ENCODE results near the gene CASP8AP2. TPM values are rescaled to one million over a fixed set of nuclear protein-coding genes. Genes with fewer than 3 reads are reported as not detected.

CASP8AP2 gene
- total and polyA plus RNA-seq, 2 of the 13 experiments (the other 11 are each of a cell fraction or from before 2014, with no cell fraction given): 5.7 to 13.5 TPM

GRCh38 chr6:89917216-89917615, 87.5 kb downstream of the CASP8AP2 start (continued):
- no peak for TF ChIP-seq THYN1 (CRISPR knock-in tag; IDR thresholded peaks at IDR 0.05; ENCODE audit: borderline replicate concordance, low read depth)
- no peak for TF ChIP-seq ZNF160 (CRISPR knock-in tag; IDR thresholded peaks at IDR 0.05)
- TF ChIP-seq RELA (CRISPR knock-in tag; IDR thresholded peaks at IDR 0.05): no peak
- TF ChIP-seq FOXP1 (IDR thresholded peaks at IDR 0.05): no peak
- no peak for TF ChIP-seq FOXP1 (CRISPR knock-in tag; IDR thresholded peaks at IDR 0.05)
- TF ChIP-seq JDP2 (CRISPR knock-in tag; IDR thresholded peaks at IDR 0.05; ENCODE audit: borderline replicate concordance): no peak
- no peak for TF ChIP-seq U2AF2 (IDR thresholded peaks at IDR 0.05; ENCODE audit: low read depth, low read length)

- no peak for DNase-seq (ENCODE audit: low spot score)
- WGBS (ENCODE audit: low lambda C conversion rate): 14% methylated on average over 1 of the region's 3 CpGs
- CTCF ChIA-PET (ENCODE audit: low intra/inter-chr PET ratio, low total read pairs): no interaction called here
- Histone ChIP-seq H3K4me3 (replicated peaks in 1 of 3; ENCODE audit: insufficient read depth in 1 of 3, low read depth in 2 of 3, low read length in 3 of 3) (no peak overlapping the region), H2AFZ (ENCODE audit: low read length) (no peak overlapping the region), H3K4me2 (ENCODE audit: low read depth, low read length) (no peak overlapping the region), H3K9me3 (ENCODE audit: low read length) (no peaks in the 10 kb centered on the region; the same call in 1 of the 2 replicates), H3K79me2 (ENCODE audit: insufficient read depth, low read length) (no peaks in the 10 kb centered on the region), H3K27me3 (ENCODE audit: control insufficient read depth in 1 of 2, insufficient read depth in 2 of 2, low read length in 2 of 2) (peaks cover 4 to 17% of the 10 kb centered on the region in 2 experiments; a peak in 3 of 5 replicates), H3K27ac (ENCODE audit: extremely low read length, insufficient read depth, low read length) (no peak overlapping the region), H3K9ac (ENCODE audit: insufficient read depth, low read depth, low read length) (no peak overlapping the region), H3K4me1 (ENCODE audit: insufficient read depth, low read length) (no peaks in the 10 kb centered on the region), H4K20me1 (ENCODE audit: insufficient read depth, low read length) (no peaks in the 10 kb centered on the region), H3K36me3 (replicated peaks in 1 of 2; ENCODE audit: control insufficient read depth in 1 of 2, insufficient read depth in 2 of 2, low read length in 2 of 2) (no peaks in the 10 kb centered on the region)
- no peak for ATAC-seq
- in situ Hi-C loops (cut with HindIII; ENCODE audit: extremely low pct_ligation_motif_present, low pct_unique_long_range_greater_than_20kb) (no loop called here), intact Hi-C loops (cut with micrococcal nuclease; ENCODE audit: unreplicated experiment) (no loop called here)
- no peak for TF ChIP-seq CSRNP1 (CRISPR knock-in tag; IDR thresholded peaks at IDR 0.05)
- no peak for TF ChIP-seq RFX5 (IDR thresholded peaks at IDR 0.05; ENCODE audit: low read depth, low read length)
- no peak for TF ChIP-seq ZNF614 (CRISPR knock-in tag; IDR thresholded peaks at IDR 0.05; ENCODE audit: borderline replicate concordance)
- no peak for TF ChIP-seq ZNF597 (CRISPR knock-in tag; IDR thresholded peaks at IDR 0.05)
- TF ChIP-seq TARDBP (CRISPR knock-in tag; IDR thresholded peaks at IDR 0.05): no peak
- no peak for TF ChIP-seq KDM6A (CRISPR knock-in tag; IDR thresholded peaks at IDR 0.05; ENCODE audit: low read depth)
- TF ChIP-seq SRSF9 (IDR thresholded peaks at IDR 0.05; ENCODE audit: borderline replicate concordance, insufficient read depth, low read depth, low read length, poor library complexity, severe bottlenecking): no peak
- no peak for TF ChIP-seq ZNF431 (CRISPR knock-in tag; IDR thresholded peaks at IDR 0.05; ENCODE audit: borderline replicate concordance, low read depth)
- no peak for TF ChIP-seq ONECUT2 (CRISPR knock-in tag; IDR thresholded peaks at IDR 0.05)
- no peak for TF ChIP-seq MAFK (conservative IDR thresholded peaks at IDR 0.05 in 1 of 2, IDR thresholded peaks at IDR 0.05 in 1 of 2; ENCODE audit: low read length in 2 of 2)
- no peak for TF ChIP-seq FIP1L1 (IDR thresholded peaks at IDR 0.05; ENCODE audit: borderline replicate concordance, insufficient read depth, low read depth, low read length)
- no peak for TF ChIP-seq STAT6 (CRISPR knock-in tag; IDR thresholded peaks at IDR 0.05; ENCODE audit: borderline replicate concordance)
- no peak for FAIRE-seq
- POLR2A ChIA-PET: no interaction called here
- no TSS peak for BruUV-seq (replicated peaks)
Observed at GRCh38 chr6:89917801-89918366, 88.2 kb downstream of the CASP8AP2 start.

Measured in HepG2 (cell line).